Fibroblast of the aortic adventitia (primary cell): ENCODE results near the gene ERMAP. TPM values are rescaled to one million over a fixed set of nuclear protein-coding genes. Genes with fewer than 3 reads are reported as not detected.
"Not testable (repeated sequence)": the region's sequence is repeated elsewhere in the genome, so short reads cannot be mapped to it uniquely, and the experiment has no call there.

Experiments
- DNase-seq: peaks from one replicate; pipeline ENCODE4 v3.0.0-alpha.2; 2010; ENCODE audit warnings: low read depth
- H3K4me3 ChIP-seq: 2 replicates; pipeline ENCODE4 v1.5.1; 2011; ENCODE audit warnings: low read depth, mild to moderate bottlenecking, control low read depth, low read length, moderate library complexity
- total RNA-seq: library from RNA; depleted of rRNA; stranded (reverse); fragments of >200 nt; gene quantifications from 2 replicates; pipeline ENCODE4 v1.2.3, GENCODE V29; 2012; ENCODE audit warnings: low replicate concordance
- TF ChIP-seq, protein P1 (sequence below): IDR thresholded peaks from 2 replicates; pipeline ENCODE4 v1.5.1; 2011; ENCODE audit warnings: mild to moderate bottlenecking, low read length, control low read depth, inconsistent platforms; ENCODE audit not compliant: insufficient read depth

Gene ERMAP
- total RNA-seq, 1 donor, result 16.3 TPM

DNA sequence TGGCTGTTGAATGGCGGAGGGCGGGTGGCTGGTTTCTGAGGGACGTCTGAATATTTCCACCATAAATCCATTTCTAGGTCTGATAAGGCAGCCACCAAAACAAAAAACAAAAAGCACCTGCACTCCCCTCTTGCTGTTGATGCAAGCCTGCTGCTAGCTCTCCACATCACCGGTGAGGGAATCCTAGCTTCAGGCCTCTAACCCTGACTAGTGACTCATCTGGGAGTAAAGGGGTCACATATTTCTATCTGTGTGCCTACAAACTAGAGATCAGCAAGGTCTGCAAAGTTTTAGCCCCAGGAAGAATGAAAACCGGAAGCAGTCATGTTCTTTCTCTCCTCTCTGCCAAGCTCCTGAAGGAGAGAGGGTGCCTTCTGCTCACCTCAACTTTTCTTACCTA, 10.3 kb upstream of the ERMAP start:
- TF ChIP-seq, protein P1, sequence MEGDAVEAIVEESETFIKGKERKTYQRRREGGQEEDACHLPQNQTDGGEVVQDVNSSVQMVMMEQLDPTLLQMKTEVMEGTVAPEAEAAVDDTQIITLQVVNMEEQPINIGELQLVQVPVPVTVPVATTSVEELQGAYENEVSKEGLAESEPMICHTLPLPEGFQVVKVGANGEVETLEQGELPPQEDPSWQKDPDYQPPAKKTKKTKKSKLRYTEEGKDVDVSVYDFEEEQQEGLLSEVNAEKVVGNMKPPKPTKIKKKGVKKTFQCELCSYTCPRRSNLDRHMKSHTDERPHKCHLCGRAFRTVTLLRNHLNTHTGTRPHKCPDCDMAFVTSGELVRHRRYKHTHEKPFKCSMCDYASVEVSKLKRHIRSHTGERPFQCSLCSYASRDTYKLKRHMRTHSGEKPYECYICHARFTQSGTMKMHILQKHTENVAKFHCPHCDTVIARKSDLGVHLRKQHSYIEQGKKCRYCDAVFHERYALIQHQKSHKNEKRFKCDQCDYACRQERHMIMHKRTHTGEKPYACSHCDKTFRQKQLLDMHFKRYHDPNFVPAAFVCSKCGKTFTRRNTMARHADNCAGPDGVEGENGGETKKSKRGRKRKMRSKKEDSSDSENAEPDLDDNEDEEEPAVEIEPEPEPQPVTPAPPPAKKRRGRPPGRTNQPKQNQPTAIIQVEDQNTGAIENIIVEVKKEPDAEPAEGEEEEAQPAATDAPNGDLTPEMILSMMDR, result no peak
- DNase-seq, result no peak
- H3K4me3 ChIP-seq, result no peak overlapping the region

DNA sequence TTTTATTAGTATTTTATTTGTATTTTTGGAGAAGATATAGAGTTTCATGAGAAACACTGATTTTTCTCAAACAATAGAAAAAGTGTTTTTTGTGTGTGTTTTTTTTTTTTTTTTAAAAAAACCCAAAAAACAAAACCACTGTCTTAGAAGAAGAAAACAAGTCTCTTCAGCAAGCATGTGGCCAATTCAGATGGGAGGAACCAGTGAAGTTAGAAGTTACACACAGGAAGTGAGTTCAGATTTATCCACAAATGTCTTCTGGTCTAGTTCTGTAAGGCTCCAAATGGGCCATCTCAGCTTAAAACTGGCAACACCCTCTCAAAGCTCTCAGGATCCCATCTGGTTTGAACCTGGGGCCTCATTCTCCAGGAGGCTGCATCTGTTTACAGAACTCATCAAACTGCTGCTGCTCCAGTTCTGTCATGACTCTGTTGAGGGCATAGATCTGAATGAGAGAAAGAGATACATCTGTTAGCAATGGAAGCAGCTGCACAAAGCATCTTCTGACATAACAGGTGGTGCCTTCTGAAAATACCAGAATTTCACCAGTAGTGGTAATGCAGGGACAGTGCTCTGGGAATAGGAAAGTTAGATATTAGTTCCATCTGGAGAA, 9.8 kb upstream of the ERMAP start:
- H3K4me3 ChIP-seq, result no peak overlapping the region
- DNase-seq, result no peak
- TF ChIP-seq, protein P1, result no peak

DNA sequence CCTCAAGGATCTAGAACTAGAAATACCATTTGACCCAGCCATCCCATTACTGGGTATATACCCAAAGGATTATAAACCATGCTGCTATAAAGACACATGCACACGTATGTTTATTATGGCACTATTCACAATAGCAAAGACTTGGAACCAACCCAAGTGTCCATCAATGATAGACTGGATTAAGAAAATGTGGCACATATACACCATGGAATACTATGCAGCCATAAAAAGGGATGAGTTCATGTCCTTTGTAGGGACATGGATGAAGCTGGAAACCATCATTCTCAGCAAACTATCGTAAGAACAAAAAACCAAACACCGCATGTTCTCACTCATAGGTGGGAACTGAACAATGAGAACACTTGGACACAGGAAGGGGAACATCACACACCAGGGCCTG, 2.1 kb upstream of the ERMAP start:
- not testable (repeated sequence) for DNase-seq, H3K4me3 ChIP-seq

DNA sequence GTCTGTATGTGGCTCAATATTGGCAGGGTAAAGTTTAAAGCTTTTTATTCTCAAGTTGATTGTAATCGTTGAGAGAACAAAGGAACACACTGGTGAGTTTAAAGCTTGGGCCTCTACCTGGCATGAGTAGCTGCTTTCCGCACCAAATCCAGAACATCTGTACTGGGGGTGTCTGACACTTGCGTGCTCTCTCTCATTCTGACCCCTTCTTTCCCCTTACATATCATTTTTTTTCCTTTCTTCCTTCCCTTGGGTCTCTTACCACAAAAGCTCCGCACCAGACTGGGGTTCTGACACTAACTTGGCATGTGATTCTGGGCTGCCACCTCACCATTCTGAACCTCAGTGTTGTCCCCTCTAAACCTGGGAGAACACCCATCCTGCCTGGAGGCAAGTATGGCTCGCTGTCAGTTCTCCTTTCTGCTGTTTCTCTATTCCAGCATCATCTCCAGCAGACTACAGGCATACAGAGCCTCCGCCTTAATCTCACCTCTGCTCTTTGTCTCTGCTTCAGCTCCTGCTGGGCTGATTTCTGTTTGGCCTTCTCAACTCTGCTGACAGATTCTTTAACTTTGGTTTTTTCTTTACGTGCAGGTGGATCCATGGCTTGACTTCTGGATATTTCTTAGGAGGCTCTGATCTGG, 859 bp upstream of the ERMAP start:
- TF ChIP-seq, protein P1, result no peak
- peak; percentile 15 for DNase-seq
- H3K4me3 ChIP-seq, result peak overlapping the region; percentile 83

DNA sequence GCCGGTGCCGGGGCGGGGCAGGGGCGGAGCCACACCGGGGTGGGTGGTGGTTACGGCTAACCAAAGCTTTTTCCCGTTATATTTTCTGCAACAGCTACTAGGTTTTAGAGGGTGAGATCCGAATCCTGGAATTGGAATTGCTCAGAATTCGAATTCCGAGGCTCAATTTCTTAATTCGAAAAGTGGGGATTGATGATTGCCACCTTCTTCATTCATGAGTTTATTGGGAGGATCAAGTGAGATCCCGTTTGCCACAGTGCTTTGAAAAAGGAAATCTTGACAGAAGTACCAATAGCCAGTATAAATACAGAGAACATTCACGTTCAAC, 482 bp downstream of the ERMAP start:
- peak overlapping the region; percentile 57 for H3K4me3 ChIP-seq
- no peak for DNase-seq
- TF ChIP-seq, protein P1, result no peak

DNA sequence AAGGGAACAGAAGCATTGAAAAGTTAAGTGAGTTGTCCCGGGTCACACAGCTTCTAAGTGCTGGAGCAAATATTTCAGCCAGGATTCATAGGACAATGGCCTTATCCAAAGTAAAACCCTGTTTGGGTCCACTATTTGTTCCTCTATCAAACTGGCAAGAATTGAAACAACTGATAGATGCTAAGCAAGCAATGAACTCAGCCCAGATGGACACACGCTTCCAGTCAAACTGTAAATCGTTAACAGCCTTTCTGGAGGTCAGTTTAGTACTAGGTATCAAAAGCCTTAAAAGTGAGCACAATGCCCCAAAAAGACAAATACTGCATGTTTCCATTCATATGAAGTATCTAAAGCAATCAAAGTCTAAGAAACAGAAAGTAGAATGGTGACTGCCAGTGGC, 1.1 kb downstream of the ERMAP start:
- TF ChIP-seq, protein P1, result no peak
- DNase-seq, result no peak
- peak overlapping the region; percentile 57 for H3K4me3 ChIP-seq

DNA sequence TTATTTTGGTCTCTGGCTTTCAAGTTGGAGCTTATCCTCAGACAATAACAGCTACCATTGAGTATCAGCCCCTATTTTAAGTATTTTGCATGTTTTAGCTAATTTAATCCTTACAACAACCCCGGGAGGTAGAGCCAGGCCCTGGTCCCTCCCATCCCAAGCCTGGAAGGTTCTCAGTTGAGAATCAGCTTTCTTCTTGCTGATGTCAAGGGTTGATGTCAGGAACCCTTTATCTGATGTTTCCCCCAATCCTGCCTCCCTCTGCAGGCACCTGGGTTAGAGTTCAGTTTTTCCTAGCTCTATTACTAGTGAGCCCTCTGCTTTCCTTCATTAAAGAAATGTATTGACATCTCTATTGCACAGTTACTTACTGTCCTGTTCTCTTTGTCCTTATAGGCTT, 3.9 kb downstream of the ERMAP start:
- no peak overlapping the region for H3K4me3 ChIP-seq
- TF ChIP-seq, protein P1, result no peak
- DNase-seq, result no peak
